Mucosa of descending colon (tissue), 3 donors: ENCODE data around the gene PPP6R3. TPM values are rescaled to one million over a fixed set of nuclear protein-coding genes. Genes with fewer than 3 reads are reported as not detected.

ENCODE experiments used
- ATAC-seq: fragments of 200-7000 bp; cut with Tn5 transposase; one replicate; pipeline ENCODE4 v1.9.1; 2020; ENCODE audit warnings: mild to moderate bottlenecking, moderate library complexity
- DNase-seq, 3 donors: peaks; one replicate each; pipeline ENCODE4 v3.0.0-alpha.2; 2020
- H3K36me3 ChIP-seq: fragments of 200-600 bp; one replicate; pipeline ENCODE4 v1.8.0; 2021; ENCODE audit warnings: low read depth, mild to moderate bottlenecking
- H3K4me1 ChIP-seq: fragments of 200-600 bp; one replicate; pipeline ENCODE4 v1.8.0; 2021; ENCODE audit warnings: low read depth, mild to moderate bottlenecking
- H3K4me3 ChIP-seq: fragments of 200-600 bp; one replicate; pipeline ENCODE4 v1.8.0; 2021; ENCODE audit warnings: mild to moderate bottlenecking
- H3K9me3 ChIP-seq: fragments of 200-600 bp; one replicate; pipeline ENCODE4 v1.8.0; 2021; ENCODE audit warnings: mild to moderate bottlenecking
- intact Hi-C, 2 donors: fragments of 100-400 bp; cut with DNase I in 1 of 2; cut with micrococcal nuclease in 1 of 2; formaldehyde crosslinking; loops; one replicate each; pipeline versions ENCODE4 v1.11.0 to v1.11.1; 2022; cut with DNase I, micrococcal nuclease
- total RNA-seq, 3 donors: library from RNA; stranded (reverse); fragmentation: NEBNext Ultra II Directional in 2 of 3; extraction: Animal tissue kit (Norgen Biotek cat#: 25700) in 2 of 3; gene quantifications; one replicate each; pipeline versions ENCODE4 v1.2.1 to v1.2.4, GENCODE V29; 2021 to 2023
- TF ChIP-seq, protein P1 (sequence below): fragments of 200-600 bp; IDR thresholded peaks from one replicate; pipeline ENCODE4 v1.8.0; 2022; ENCODE audit warnings: antibody characterized with exemption, mild to moderate bottlenecking
- donor health status: DM: no; HTN: no; CAD: no; lungs with moderate emphysema.
- donor health status: DM: no; HTN: no; CAD: no.
- donor health status: DM: no; HTN: yes; CAD: no.

Gene PPP6R3
- total RNA-seq, 3 donors from 2014 or later, result 107 to 141 (median 115) TPM

DNA sequence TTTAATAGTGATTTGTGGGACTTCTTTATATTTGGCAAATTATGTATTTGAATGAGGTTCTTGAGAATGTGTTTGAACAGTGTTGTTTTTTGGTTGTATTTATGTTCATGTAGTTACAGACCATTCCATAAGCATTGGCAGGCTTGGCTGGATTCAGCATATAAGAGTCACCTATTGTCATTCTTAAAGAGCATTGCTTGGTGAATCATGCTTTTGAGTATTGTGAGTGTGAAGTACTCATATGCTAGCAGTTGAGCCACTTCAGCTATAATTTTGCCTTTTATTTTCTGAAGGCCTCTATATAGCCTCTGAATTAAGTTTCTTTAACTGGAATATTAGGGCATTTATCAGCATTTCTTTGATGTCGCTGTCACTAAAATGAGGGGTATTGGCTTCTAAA is 113.8 kb downstream of the PPP6R3 start:
- TF ChIP-seq, protein P1, sequence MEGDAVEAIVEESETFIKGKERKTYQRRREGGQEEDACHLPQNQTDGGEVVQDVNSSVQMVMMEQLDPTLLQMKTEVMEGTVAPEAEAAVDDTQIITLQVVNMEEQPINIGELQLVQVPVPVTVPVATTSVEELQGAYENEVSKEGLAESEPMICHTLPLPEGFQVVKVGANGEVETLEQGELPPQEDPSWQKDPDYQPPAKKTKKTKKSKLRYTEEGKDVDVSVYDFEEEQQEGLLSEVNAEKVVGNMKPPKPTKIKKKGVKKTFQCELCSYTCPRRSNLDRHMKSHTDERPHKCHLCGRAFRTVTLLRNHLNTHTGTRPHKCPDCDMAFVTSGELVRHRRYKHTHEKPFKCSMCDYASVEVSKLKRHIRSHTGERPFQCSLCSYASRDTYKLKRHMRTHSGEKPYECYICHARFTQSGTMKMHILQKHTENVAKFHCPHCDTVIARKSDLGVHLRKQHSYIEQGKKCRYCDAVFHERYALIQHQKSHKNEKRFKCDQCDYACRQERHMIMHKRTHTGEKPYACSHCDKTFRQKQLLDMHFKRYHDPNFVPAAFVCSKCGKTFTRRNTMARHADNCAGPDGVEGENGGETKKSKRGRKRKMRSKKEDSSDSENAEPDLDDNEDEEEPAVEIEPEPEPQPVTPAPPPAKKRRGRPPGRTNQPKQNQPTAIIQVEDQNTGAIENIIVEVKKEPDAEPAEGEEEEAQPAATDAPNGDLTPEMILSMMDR, result no peak
- no peaks in the 10 kb centered on the region for H3K9me3 ChIP-seq
- intact Hi-C loops, result no loop called here
- ATAC-seq, result no peak
- no peaks in the 10 kb centered on the region for H3K4me1 ChIP-seq
- H3K36me3 ChIP-seq, result peaks cover 4% of the 10 kb centered on the region
- DNase-seq, result no peak
- H3K4me3 ChIP-seq, result no peak overlapping the region

DNA sequence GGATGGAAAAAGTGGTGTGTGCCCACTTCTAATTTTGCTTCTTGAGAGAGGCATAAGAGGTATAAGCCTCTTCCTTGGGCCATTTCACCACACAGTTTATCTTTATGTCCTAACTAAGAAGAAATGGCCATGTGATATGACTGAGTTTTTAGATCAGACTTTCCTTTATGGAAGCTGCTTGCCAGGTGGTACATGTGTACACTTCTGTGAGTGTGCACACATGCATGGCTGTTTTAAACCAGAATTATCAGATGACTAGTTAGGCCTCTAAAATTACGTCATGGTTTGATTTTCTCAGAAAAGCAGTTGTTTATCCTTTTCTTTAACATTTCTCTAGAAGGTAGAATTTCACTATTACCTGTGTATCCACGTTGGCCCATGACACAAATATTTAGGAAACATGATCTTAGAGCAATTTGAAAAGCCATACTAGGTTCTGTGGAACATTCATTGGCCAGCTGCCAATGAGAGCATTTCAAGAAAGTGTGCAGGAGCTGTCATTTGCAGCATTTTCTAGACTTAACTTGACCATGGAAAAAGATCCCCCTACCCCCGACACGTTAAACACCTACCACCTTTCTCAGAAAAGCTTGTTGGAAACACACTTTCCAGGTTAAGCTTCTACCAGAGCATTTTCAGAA is 114.6 kb downstream of the PPP6R3 start:
- TF ChIP-seq, protein P1, result no peak
- Histone ChIP-seq H3K9me3 (no peaks in the 10 kb centered on the region), H3K36me3 (peaks cover 4% of the 10 kb centered on the region), H3K4me1 (no peaks in the 10 kb centered on the region), H3K4me3 (no peak overlapping the region)
- intact Hi-C loops, result no loop called here
- no peak for DNase-seq
- no peak for ATAC-seq

DNA sequence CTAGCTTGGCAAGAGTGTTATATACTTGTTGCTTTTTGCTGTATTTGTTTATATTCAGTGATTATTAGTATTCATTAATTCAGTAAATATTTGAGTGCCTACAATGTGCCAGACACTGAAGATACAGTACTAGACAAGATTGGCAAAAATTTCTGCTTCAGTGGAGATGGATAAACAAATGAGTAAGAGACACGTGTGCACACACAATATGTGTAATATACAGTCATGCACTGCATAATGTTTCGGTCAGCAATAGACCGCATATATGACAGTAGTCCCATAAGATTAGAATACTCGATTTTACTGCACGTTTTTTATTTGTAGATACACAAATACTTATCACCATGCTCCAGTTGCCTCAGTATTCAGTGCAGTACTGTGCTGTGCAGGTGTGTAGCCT is 118.9 kb downstream of the PPP6R3 start:
- intact Hi-C loops, result no loop called here
- no peaks in the 10 kb centered on the region for H3K36me3 ChIP-seq
- ATAC-seq (no peak), DNase-seq (no peak)
- H3K4me3 ChIP-seq, result no peak overlapping the region
- TF ChIP-seq, protein P1, result no peak
- H3K9me3 ChIP-seq, result no peaks in the 10 kb centered on the region
- no peaks in the 10 kb centered on the region for H3K4me1 ChIP-seq

DNA sequence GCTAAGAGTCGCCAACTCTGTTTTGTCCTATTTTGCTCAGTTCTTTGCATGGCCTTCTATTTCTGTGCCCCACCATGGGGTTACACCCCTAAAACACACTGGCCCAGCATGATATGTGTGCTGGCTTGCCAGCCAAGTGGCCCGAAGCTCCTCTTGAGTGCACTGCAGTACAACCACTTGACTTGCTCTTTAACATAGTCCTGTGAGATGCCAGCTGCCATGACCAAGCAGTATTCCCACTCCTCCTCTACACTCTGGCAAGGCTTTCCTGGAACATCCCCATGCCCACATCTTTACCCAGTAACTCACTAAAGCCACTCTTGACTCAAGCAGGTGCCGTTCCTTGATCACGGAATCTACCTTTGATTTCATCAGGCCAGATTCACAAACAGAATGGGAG is 120.9 kb downstream of the PPP6R3 start:
- H3K4me3 ChIP-seq, result no peak overlapping the region
- ATAC-seq (no peak), DNase-seq (no peak)
- H3K9me3 ChIP-seq, result no peaks in the 10 kb centered on the region
- TF ChIP-seq, protein P1, result no peak
- H3K4me1 ChIP-seq, result no peaks in the 10 kb centered on the region
- H3K36me3 ChIP-seq, result no peaks in the 10 kb centered on the region
- intact Hi-C loops, result no loop called here

DNA sequence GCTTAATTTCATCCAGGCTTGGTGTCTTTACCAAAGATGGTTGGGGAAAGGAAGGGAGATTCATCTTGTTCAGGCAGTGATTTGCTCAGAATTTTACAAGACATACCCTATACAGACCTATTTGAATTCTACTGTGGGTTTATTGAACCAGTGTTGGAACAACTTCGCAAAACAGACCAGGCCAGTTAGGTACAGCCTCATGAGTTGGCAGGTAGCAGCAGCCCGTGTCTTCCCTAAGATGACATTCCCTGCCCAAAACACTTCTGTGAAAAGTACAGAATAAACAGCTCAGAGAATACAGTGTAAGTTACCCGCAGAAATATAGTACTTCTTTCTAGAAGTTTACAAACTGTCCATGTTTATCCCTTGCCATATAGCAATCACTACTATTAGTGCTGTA is 121.3 kb downstream of the PPP6R3 start:
- no peak for ATAC-seq
- TF ChIP-seq, protein P1, result no peak
- no peak for DNase-seq
- Histone ChIP-seq H3K36me3 (no peaks in the 10 kb centered on the region), H3K4me1 (no peaks in the 10 kb centered on the region), H3K9me3 (no peaks in the 10 kb centered on the region), H3K4me3 (no peak overlapping the region)
- intact Hi-C loops, result no loop called here
